IMR-90 (cell line): ENCODE data around the gene KIF5C. TPM values are rescaled to one million over a fixed set of nuclear protein-coding genes. Genes with fewer than 3 reads are reported as not detected.

Experiments used
- ATAC-seq: fragments of 200-7000 bp; cut with Tn5 transposase; 2 replicates; pipeline ENCODE4 v1.9.1; 2020; ENCODE audit warnings: low read depth, mild to moderate bottlenecking, moderate library complexity
- BruUV-seq: library from RNA; stranded (reverse); fragments of 400-500 nt; replicated peaks from 2 replicates; lab custom pipeline; 2021; lab: Mats Ljungman, UMichigan
- CTCF ChIA-PET: fragments of 300-600 bp; formaldehyde crosslinking; extraction: SDS; loops from one replicate; lab custom pipeline; 2021; ENCODE audit warnings: antibody characterized with exemption; lab: Yijun Ruan, JAX
- POLR2A ChIA-PET: fragments of 300-600 bp; sonication (Branson Sonifier 250); formaldehyde crosslinking; loops from one replicate; lab custom pipeline; 2022; ENCODE audit warnings: antibody characterized with exemption; ENCODE audit not compliant: unreplicated experiment; lab: Charles Lee
- DNase-seq: peaks from one replicate; pipeline ENCODE4 v3.0.0; 2013
- H2AFZ ChIP-seq: replicated peaks from 2 replicates; pipeline ENCODE3; 2013; ENCODE audit warnings: low read length, mild to moderate bottlenecking; ENCODE audit not compliant: poor library complexity
- H2AK5ac ChIP-seq: 2 replicates; pipeline ENCODE4 v1.6.1; 2013; ENCODE audit warnings: low read depth, low read length, inconsistent platforms
- H2AK9ac ChIP-seq: replicated peaks from 2 replicates; pipeline ENCODE3; 2013; ENCODE audit warnings: mild to moderate bottlenecking, low read depth, low read length, moderate library complexity; ENCODE audit not compliant: poor library complexity
- H2BK120ac ChIP-seq: 2 replicates; pipeline ENCODE4 v1.6.1; 2013; ENCODE audit warnings: low read depth, low read length, inconsistent platforms
- H2BK15ac ChIP-seq: 3 replicates; pipeline ENCODE4 v1.6.1; 2013; ENCODE audit warnings: low read depth, low read length, inconsistent platforms
- H2BK20ac ChIP-seq: 2 replicates; pipeline ENCODE4 v1.6.1; 2013; ENCODE audit warnings: low read depth, mild to moderate bottlenecking, inconsistent platforms, low read length, moderate library complexity
- H2BK5ac ChIP-seq: 2 replicates; pipeline ENCODE4 v1.6.1; 2013; ENCODE audit warnings: mild to moderate bottlenecking, low read depth, low read length, inconsistent platforms; ENCODE audit not compliant: poor library complexity, severe bottlenecking
- H3K14ac ChIP-seq: replicated peaks from 2 replicates; pipeline ENCODE4 v1.6.1; 2013; ENCODE audit warnings: low read depth, low read length, inconsistent platforms
- H3K18ac ChIP-seq: 2 replicates; pipeline ENCODE4 v1.6.1; 2013; ENCODE audit warnings: low read depth, low read length, control low read depth
- H3K23ac ChIP-seq: 2 replicates; pipeline ENCODE4 v1.6.1; 2013; ENCODE audit warnings: low read depth, low read length, inconsistent platforms
- H3K27ac ChIP-seq: 2 replicates; pipeline ENCODE4 v1.5.1; 2013; ENCODE audit warnings: mild to moderate bottlenecking, control low read depth, low read length; ENCODE audit not compliant: insufficient read depth
- H3K27me3 ChIP-seq: 2 replicates; pipeline ENCODE4 v1.6.1; 2013; ENCODE audit warnings: low read length; ENCODE audit not compliant: control insufficient read depth, insufficient read depth
- H3K36me3 ChIP-seq: 2 replicates; pipeline ENCODE4 v1.6.1; 2013; ENCODE audit warnings: low read length, mixed read lengths; ENCODE audit not compliant: control insufficient read depth, insufficient read depth
- H3K4ac ChIP-seq: 2 replicates; pipeline ENCODE4 v1.6.1; 2013; ENCODE audit warnings: low read depth, low read length, inconsistent platforms
- H3K4me1 ChIP-seq: 2 replicates; pipeline ENCODE4 v1.6.1; 2013; ENCODE audit warnings: low read length, mixed read lengths; ENCODE audit not compliant: control insufficient read depth, insufficient read depth
- H3K4me2 ChIP-seq: 2 replicates; pipeline ENCODE4 v1.6.1; 2013; ENCODE audit warnings: low read depth, mild to moderate bottlenecking, control low read depth, low read length, moderate library complexity
- H3K4me3 ChIP-seq: 2 replicates; pipeline ENCODE4 v1.5.1; 2013; ENCODE audit warnings: low read depth, mild to moderate bottlenecking, control low read depth, low read length, moderate library complexity; ENCODE audit not compliant: insufficient read depth
- H3K56ac ChIP-seq: 2 replicates; pipeline ENCODE4 v1.6.1; 2013; ENCODE audit warnings: low read length, inconsistent platforms; ENCODE audit not compliant: insufficient read depth; ENCODE audit errors: extremely low read depth
- H3K79me1 ChIP-seq, 2 experiments: 2 replicates each; pipeline ENCODE4 v1.6.1; 2013; ENCODE audit warnings: low read length in 2 of 2, inconsistent platforms in 1 of 2, low read depth in 1 of 2
- H3K9ac ChIP-seq: 2 replicates; pipeline ENCODE4 v1.6.1; 2013; ENCODE audit warnings: low read depth, low read length, control low read depth
- H3K9me1 ChIP-seq: 2 replicates; pipeline ENCODE4 v1.6.1; 2013; ENCODE audit warnings: low read length, inconsistent platforms; ENCODE audit not compliant: insufficient read depth
- H3K9me3 ChIP-seq: 2 replicates; pipeline ENCODE4 v1.6.1; 2013; ENCODE audit warnings: low read length; ENCODE audit not compliant: control insufficient read depth, insufficient read depth
- H4K20me1 ChIP-seq: 2 replicates; pipeline ENCODE4 v1.6.1; 2013; ENCODE audit warnings: low read length, inconsistent platforms; ENCODE audit not compliant: insufficient read depth
- H4K5ac ChIP-seq: 2 replicates; pipeline ENCODE4 v1.6.1; 2013; ENCODE audit warnings: mild to moderate bottlenecking, low read depth, low read length, control low read depth
- H4K8ac ChIP-seq, 2 experiments: 2 replicates each; pipeline ENCODE4 v1.6.1; 2013; ENCODE audit warnings: low read depth in 2 of 2, low read length in 2 of 2, control low read depth in 1 of 2, inconsistent platforms in 1 of 2
- H4K91ac ChIP-seq: 2 replicates; pipeline ENCODE4 v1.6.1; 2013; ENCODE audit warnings: low read depth, low read length, inconsistent platforms; ENCODE audit not compliant: insufficient read depth
- BHLHE40 ChIP-seq: fragments of 150-350 bp; IDR thresholded peaks from 2 replicates; pipeline ENCODE4 v1.6.1; 2016; ENCODE audit warnings: mild to moderate bottlenecking, low read depth, low read length
- CEBPB ChIP-seq: IDR thresholded peaks from 2 replicates; pipeline ENCODE4 v1.6.1; 2012; ENCODE audit warnings: low read depth, low read length, improper control_type of control experiment
- CHD1 ChIP-seq: IDR thresholded peaks from 2 replicates; pipeline ENCODE4 v1.6.1; 2012; ENCODE audit warnings: low read depth, low read length, improper control_type of control experiment
- CTCF ChIP-seq: conservative IDR thresholded peaks from 2 replicates; pipeline ENCODE4 v1.5.1; 2012; ENCODE audit warnings: mild to moderate bottlenecking, low read depth, low read length, improper control_type of control experiment
- ELK1 ChIP-seq: fragments of 150-350 bp; IDR thresholded peaks from 2 replicates; pipeline ENCODE4 v1.6.1; 2016; ENCODE audit warnings: low read depth, mild to moderate bottlenecking, low read length, moderate library complexity, borderline replicate concordance
- FOS ChIP-seq: fragments of 150-350 bp; IDR thresholded peaks from 2 replicates; pipeline ENCODE4 v1.6.1; 2016; ENCODE audit warnings: low read depth, low read length
- MAFK ChIP-seq: IDR thresholded peaks from 2 replicates; pipeline ENCODE4 v1.6.1; 2012; ENCODE audit warnings: low read depth, low read length, improper control_type of control experiment
- MXI1 ChIP-seq: IDR thresholded peaks from 2 replicates; pipeline ENCODE4 v1.6.1; 2012; ENCODE audit warnings: low read depth, mild to moderate bottlenecking, low read length, moderate library complexity, borderline replicate concordance
- NFE2L2 ChIP-seq: fragments of 150-350 bp; IDR thresholded peaks from 2 replicates; pipeline ENCODE4 v1.6.1; 2016; ENCODE audit warnings: low read depth, mild to moderate bottlenecking, low read length
- POLR2A ChIP-seq: IDR thresholded peaks from 2 replicates; pipeline ENCODE4 v1.6.1; 2012; ENCODE audit warnings: mild to moderate bottlenecking, low read depth, low read length
- RFX5 ChIP-seq: IDR thresholded peaks from 2 replicates; pipeline ENCODE4 v1.8.0; 2012; ENCODE audit warnings: low read depth, mild to moderate bottlenecking, low read length, moderate library complexity
- SMC3 ChIP-seq: fragments of 150-350 bp; IDR thresholded peaks from 2 replicates; pipeline ENCODE4 v1.6.1; 2016; ENCODE audit warnings: low read depth, mild to moderate bottlenecking, antibody characterized with exemption, low read length, moderate library complexity
- USF2 ChIP-seq: fragments of 150-350 bp; IDR thresholded peaks from 2 replicates; pipeline ENCODE4 v1.6.1; 2017; ENCODE audit warnings: mild to moderate bottlenecking, antibody characterized with exemption, low read length, low read depth
- WGBS, 2 experiments: methylation state at CpG; one replicate each; pipeline versions ENCODE4 v1.1.5 to v1.1.7; 2013; ENCODE audit warnings: missing lambda C conversion rate in 2 of 2; ENCODE audit not compliant: insufficient read length in 1 of 2; ENCODE audit errors: extremely low coverage in 2 of 2; 5-methylcytosine and 5-hydroxymethylcytosine counted together
- dilution Hi-C: fragments of 300-500 bp; cut with HindIII; formaldehyde crosslinking; loops from one replicate; pipeline ENCODE4 v1.14.3; 2018; ENCODE audit warnings: low sequenced_read_pairs; ENCODE audit not compliant: unreplicated experiment
- in situ Hi-C: fragments of 300-500 bp; cut with MboI; formaldehyde crosslinking; loops from 3 replicates; pipeline ENCODE4 v1.14.3; 2019; ENCODE audit warnings: low sequenced_read_pairs, inconsistent platforms, mixed read lengths
- intact Hi-C: fragments of 100-400 bp; cut with micrococcal nuclease; formaldehyde crosslinking; loops from 2 replicates; pipeline ENCODE4 v1.10.0; 2022
- polyA plus RNA-seq, 3 experiments: library from polyadenylated mRNA; depleted of rRNA; stranded (reverse); fragments of >200 nt; gene quantifications; 2 replicates each; pipeline ENCODE4 v1.2.3, GENCODE V29; 2012; ENCODE audit warnings: low replicate concordance in 1 of 3
- total RNA-seq: library from RNA; depleted of rRNA; stranded (reverse); fragments of >200 nt; gene quantifications from 2 replicates; pipeline ENCODE4 v1.2.3, GENCODE V29; 2012

Gene KIF5C
- total and polyA plus RNA-seq, 2 of the 4 experiments (the other 2 are of a cell fraction), result 0.10 to 0.18 TPM

- TF ChIP-seq NFE2L2, result no peak
Observed at GRCh38 chr2:148965623-148966437, 90.8 kb downstream of the KIF5C start (continued).

GRCh38 chr2:148966438-148966758 is 91.4 kb downstream of the KIF5C start:
- H3K18ac ChIP-seq, result no peak overlapping the region
- intact Hi-C loops, result no loop called here
- CTCF ChIA-PET, result no interaction called here

More at GRCh38 chr2:148966438-148966758, 91.4 kb downstream of the KIF5C start:
- H2BK20ac ChIP-seq, result no peak overlapping the region
- no peak overlapping the region for H2BK120ac ChIP-seq
- in situ Hi-C loops, result loop anchor here (25.0 kb wide), 1 partner anchor 329 kb away; the partner anchor contains the start of gene EPC2
- no peak overlapping the region for H3K4ac ChIP-seq
- no peak overlapping the region for H4K5ac ChIP-seq
- DNase-seq (no peak), ATAC-seq (no peak)
- H2AFZ ChIP-seq, result no peak overlapping the region
- BruUV-seq, result no TSS peak
- no peaks in the 10 kb centered on the region for H4K20me1 ChIP-seq
- no peak overlapping the region for H3K4me2 ChIP-seq
- no peak overlapping the region for H3K27ac ChIP-seq
- H3K36me3 ChIP-seq, result no peaks in the 10 kb centered on the region
- H3K79me1 ChIP-seq, result no peaks in the 10 kb centered on the region
- dilution Hi-C loops, result no loop called here
- no peak overlapping the region for H2AK5ac ChIP-seq
- POLR2A ChIA-PET, result no interaction called here
- no peak overlapping the region for H2AK9ac ChIP-seq
- no peaks in the 10 kb centered on the region for H3K9me3 ChIP-seq
- H2BK15ac ChIP-seq, result no peak overlapping the region
- peaks cover 4% of the 10 kb centered on the region for H3K27me3 ChIP-seq
- H3K4me1 ChIP-seq, result no peaks in the 10 kb centered on the region
- no peak overlapping the region for H2BK5ac ChIP-seq
- H4K8ac ChIP-seq, result no peak overlapping the region
- H3K4me3 ChIP-seq, result no peak overlapping the region
- H3K9ac ChIP-seq, result no peak overlapping the region
- H3K23ac ChIP-seq, result no peak overlapping the region
- no peak overlapping the region for H3K14ac ChIP-seq
- no peak overlapping the region for H3K56ac ChIP-seq
- TF ChIP-seq NFE2L2, result no peak
- TF ChIP-seq CEBPB, result no peak
- no peak for TF ChIP-seq MXI1
- no peak for TF ChIP-seq SMC3
- no peak for TF ChIP-seq BHLHE40
- TF ChIP-seq RFX5, result no peak
- TF ChIP-seq USF2, result no peak
- TF ChIP-seq MAFK, result no peak
- no peak for TF ChIP-seq CTCF
- no peak for TF ChIP-seq CHD1
- no peak for TF ChIP-seq ELK1
- TF ChIP-seq POLR2A, result no peak
- TF ChIP-seq FOS, result no peak
- WGBS, 2 experiments, result no CpG with 5 or more reads among the region's 1 CpG
- no peak overlapping the region for H4K91ac ChIP-seq
- no peaks in the 10 kb centered on the region for H3K9me1 ChIP-seq
